Pancreas (tissue), 10 donors: Measurements from ENCODE around the gene ZFP57. TPM values are rescaled to one million over a fixed set of nuclear protein-coding genes. Genes with fewer than 3 reads are reported as not detected.
A peak's percentile ranks its signal among the peaks of the same experiment; 100 is the strongest.

Source experiments
- ATAC-seq, 4 donors: fragments of 200-7000 bp; cut with Tn5 transposase; one replicate each; pipeline versions ENCODE4 v1.8.0 to v1.9.1; 2020; ENCODE audit warnings: mild to moderate bottlenecking in 4 of 4, moderate library complexity in 4 of 4
- DNase-seq, 6 donors: peaks; one replicate each; pipeline ENCODE4 v3.0.0-alpha.2; 2020
- FAIRE-seq: peaks from 2 replicates; lab custom pipeline; 2012; peaks lifted over from hg19 to GRCh38; lab: Jason Lieb, UNC
- H3K27ac ChIP-seq, 4 donors: fragments of 200-600 bp; sonication (generic); 1 replicate in 3 of 4; 2 replicates in 1 of 4; pipeline versions ENCODE4 v1.5.0 to v1.8.0; 2020
- H3K27me3 ChIP-seq, 4 donors: fragments of 200-600 bp; one replicate each; pipeline ENCODE4 v1.8.0; 2021
- H3K36me3 ChIP-seq, 3 donors: fragments of 200-600 bp; sonication (generic) in 1 of 3; one replicate each; pipeline versions ENCODE4 v1.5.0 to v1.8.0; 2020 to 2021
- H3K4me1 ChIP-seq, 3 donors: fragments of 200-600 bp; one replicate each; pipeline ENCODE4 v1.8.0; 2021
- H3K4me3 ChIP-seq, 4 donors: fragments of 200-600 bp; sonication (generic) in 2 of 4; one replicate each; pipeline versions ENCODE4 v1.5.0 to v1.8.0; 2020 to 2021
- H3K9me3 ChIP-seq, 4 donors: fragments of 200-600 bp; one replicate each; pipeline ENCODE4 v1.8.0; 2021
- WGBS, 2 donors: extraction: QIAGEN DNeasy Blood & Tissue Kit; methylation state at CpG; one replicate each; pipeline ENCODE4 v1.1.7; 2013; 5-methylcytosine and 5-hydroxymethylcytosine counted together
- intact Hi-C, 3 donors: fragments of 100-400 bp; cut with DNase I; formaldehyde crosslinking; loops; one replicate each; pipeline versions ENCODE4 v1.11.1 to v1.14.2; 2022
- polyA plus RNA-seq, 2 donors: library from polyadenylated mRNA; stranded (reverse); fragments of 200-250 nt; gene quantifications; one replicate each; pipeline ENCODE4 v1.2.3, GENCODE V29; 2013
- total RNA-seq, 6 donors: library from RNA; stranded (reverse); fragmentation: NEBNext Ultra II Directional in 4 of 6; extraction: Animal tissue kit (Norgen Biotek cat#: 25700) in 4 of 6; gene quantifications; one replicate each; pipeline versions ENCODE4 v1.2.1 to v1.2.4, GENCODE V29; 2021 to 2023
- TF ChIP-seq, protein P1 (sequence below), 4 donors: fragments of 200-600 bp; sonication (generic) in 3 of 4; IDR thresholded peaks; one replicate each; pipeline versions ENCODE4 v1.5.0 to v1.8.0; 2021; ENCODE audit warnings: antibody characterized with exemption in 4 of 4
- donor health status: healthy with polysubstance abuse.
- donor health status: DM: no; HTN: no; CAD: no; lungs with moderate emphysema.
- donor health status: DM: no; HTN: no; CAD: no.
- donor health status: control.
- donor health status: control.
- donor health status: Bipolar disorder and iron deficiency.
- donor health status: DM: yes; HTN: yes; CAD: no.
- donor health status: DM: no; HTN: no; CAD: no.
- donor health status: DM: no; HTN: no; CAD: no.
- donor health status: DM: yes; HTN: yes; CAD: no.

The ZFP57 gene
- total and polyA plus RNA-seq, 8 donors: 0.09 to 1.1 (median 0.12) TPM; not detected in 5

DNA sequence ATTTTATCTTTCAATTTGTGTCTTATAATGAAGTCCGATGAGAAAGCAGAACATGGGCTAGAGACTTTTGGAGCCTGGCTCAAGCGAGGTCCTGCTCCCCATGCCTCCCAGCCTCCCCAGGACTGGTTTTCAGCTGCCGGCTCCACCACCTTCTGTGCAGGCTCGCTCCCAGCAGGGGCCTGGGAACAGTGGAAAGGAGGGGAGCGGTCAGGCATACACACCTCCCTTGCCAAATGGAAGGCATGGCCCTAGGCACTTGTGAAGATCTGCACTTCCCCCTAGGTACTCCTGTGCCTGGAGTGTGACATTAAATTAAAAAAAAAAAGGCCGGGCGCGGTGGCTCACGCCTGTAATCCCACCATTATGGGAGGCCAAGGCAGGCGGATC is 28.8 kb downstream of the ZFP57 start:
- intact Hi-C loops: no loop called here
- H3K27ac ChIP-seq: no peak overlapping the region
- no peaks in the 10 kb centered on the region for H3K9me3 ChIP-seq
- DNase-seq (no peak), FAIRE-seq (no peak), ATAC-seq (no peak)
- no peak overlapping the region for H3K4me3 ChIP-seq
- 81 to 82% methylated on average over 10 of the region's 10 CpGs for WGBS, 2 donors
- peaks cover 0 to 4% (median 0%) of the 10 kb centered on the region in 3 donors for H3K4me1 ChIP-seq
- TF ChIP-seq, protein P1, sequence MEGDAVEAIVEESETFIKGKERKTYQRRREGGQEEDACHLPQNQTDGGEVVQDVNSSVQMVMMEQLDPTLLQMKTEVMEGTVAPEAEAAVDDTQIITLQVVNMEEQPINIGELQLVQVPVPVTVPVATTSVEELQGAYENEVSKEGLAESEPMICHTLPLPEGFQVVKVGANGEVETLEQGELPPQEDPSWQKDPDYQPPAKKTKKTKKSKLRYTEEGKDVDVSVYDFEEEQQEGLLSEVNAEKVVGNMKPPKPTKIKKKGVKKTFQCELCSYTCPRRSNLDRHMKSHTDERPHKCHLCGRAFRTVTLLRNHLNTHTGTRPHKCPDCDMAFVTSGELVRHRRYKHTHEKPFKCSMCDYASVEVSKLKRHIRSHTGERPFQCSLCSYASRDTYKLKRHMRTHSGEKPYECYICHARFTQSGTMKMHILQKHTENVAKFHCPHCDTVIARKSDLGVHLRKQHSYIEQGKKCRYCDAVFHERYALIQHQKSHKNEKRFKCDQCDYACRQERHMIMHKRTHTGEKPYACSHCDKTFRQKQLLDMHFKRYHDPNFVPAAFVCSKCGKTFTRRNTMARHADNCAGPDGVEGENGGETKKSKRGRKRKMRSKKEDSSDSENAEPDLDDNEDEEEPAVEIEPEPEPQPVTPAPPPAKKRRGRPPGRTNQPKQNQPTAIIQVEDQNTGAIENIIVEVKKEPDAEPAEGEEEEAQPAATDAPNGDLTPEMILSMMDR (IDR thresholded peaks at IDR 0.05): no peak
- H3K27me3 ChIP-seq: no peaks in the 10 kb centered on the region
- H3K36me3 ChIP-seq: no peaks in the 10 kb centered on the region

DNA sequence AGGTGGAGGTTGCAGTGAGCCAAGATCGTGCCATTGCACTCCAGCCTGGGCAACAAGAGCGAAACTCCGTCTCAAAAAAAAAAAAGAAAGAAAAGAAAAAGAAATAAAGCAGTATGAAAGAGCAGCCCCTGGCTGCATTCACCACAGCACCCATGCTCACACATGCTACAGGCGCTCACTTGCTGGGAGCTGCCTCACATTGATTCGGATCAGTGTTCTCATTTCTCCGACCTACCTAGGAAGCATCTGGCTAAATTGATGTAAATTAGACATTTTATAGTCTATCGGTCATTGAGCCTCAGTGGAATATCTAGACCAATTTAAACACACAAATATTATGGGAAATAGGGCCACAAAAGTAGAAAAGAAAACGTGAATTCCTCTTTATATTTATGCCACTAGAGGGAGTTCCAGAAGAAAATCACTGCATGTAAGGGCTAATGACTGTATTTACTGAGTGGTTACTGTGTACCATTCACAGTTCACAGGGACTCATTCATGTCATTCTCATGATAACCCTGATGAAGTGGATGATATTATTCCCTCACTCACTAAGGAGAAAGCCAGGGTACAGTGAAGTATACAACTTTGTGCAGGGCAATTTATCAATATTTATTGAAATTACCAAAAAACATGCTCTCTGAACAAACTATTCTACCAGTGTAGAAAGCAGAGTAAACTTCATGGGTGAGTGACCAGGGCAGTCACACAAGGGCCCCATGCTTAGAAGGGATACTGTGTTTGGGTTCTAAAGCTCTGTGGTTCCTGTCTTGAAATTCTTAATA is 29.3 kb downstream of the ZFP57 start:
- 63 to 64% methylated on average over 8 of the region's 8 CpGs for WGBS, 2 donors
- no peaks in the 10 kb centered on the region for H3K9me3 ChIP-seq
- no peaks in the 10 kb centered on the region for H3K36me3 ChIP-seq
- TF ChIP-seq, protein P1 (IDR thresholded peaks at IDR 0.05): peak; percentile 28 to 44 (median 35)
- H3K4me3 ChIP-seq: no peak overlapping the region
- intact Hi-C loops: no loop called here
- ATAC-seq: peak in 1 of 4 donors; percentile 9
- H3K27ac ChIP-seq: no peak overlapping the region
- H3K4me1 ChIP-seq: peaks cover 0 to 4% (median 0%) of the 10 kb centered on the region in 3 donors
- H3K27me3 ChIP-seq: no peaks in the 10 kb centered on the region
- no peak for DNase-seq
- no peak for FAIRE-seq

DNA sequence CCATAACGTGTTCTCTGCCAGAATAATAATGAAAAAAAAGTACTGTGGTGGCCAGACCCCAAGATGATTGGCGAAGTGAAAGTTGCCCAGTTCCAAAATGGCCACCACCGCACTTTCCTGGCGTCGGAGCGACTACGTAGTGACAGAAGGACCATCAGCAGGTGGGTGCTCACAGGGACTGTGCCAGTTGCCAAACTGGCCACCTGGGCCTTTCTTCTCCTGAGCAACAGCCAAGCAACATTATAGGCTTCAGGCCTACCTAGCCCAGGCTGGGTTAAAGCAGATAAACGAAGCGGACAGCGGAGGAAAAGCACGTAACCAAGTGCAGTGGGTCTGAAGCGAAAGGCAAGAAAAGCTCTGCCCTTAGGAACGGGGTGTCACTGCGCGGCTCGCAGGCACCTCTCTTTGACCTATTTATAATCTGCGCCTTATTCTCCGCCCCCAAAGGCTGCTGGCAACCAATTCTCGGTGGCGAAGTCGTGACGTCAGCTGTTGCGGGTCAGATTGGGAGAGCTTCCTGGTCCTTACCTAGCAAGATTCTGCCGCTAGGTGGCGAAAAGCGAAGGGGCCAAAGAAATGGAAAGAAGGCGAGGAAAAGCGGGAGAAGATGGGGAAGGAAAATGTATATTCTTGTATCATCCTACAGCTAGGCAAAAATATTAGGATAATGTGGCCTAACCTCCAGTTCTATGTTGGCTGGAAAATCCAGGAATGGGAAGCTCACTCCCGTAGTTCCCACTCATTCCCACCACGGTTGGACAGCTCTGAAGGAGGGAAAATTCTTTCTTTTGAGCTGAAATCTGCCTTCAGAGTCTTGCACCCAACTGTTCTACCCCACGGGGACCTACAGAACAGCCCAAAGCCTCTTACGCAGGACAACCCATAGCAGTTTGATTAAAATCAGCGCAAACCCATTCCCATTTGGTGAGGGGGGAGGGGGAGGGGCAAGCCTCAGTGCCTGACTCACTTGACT is 31.0 kb downstream of the ZFP57 start:
- no peaks in the 10 kb centered on the region for H3K9me3 ChIP-seq
- intact Hi-C loops: no loop called here
- H3K4me1 ChIP-seq: peaks cover 0 to 4% (median 0%) of the 10 kb centered on the region in 3 donors
- ATAC-seq: peak; percentile 94 to 97 (median 95)
- H3K27ac ChIP-seq: peak overlapping the region; percentile 93 to 97 (median 95)
- H3K27me3 ChIP-seq: no peaks in the 10 kb centered on the region
- no peaks in the 10 kb centered on the region for H3K36me3 ChIP-seq
- WGBS, 2 donors: 4 to 5% methylated on average over 33 of the region's 33 CpGs
- DNase-seq: peak; percentile 96 to 99 (median 98)
- peak overlapping the region; percentile 21 to 50 (median 37) for H3K4me3 ChIP-seq
- TF ChIP-seq, protein P1 (IDR thresholded peaks at IDR 0.05): peak; percentile 87 to 93 (median 91)
- peak; percentile 47 for FAIRE-seq

DNA sequence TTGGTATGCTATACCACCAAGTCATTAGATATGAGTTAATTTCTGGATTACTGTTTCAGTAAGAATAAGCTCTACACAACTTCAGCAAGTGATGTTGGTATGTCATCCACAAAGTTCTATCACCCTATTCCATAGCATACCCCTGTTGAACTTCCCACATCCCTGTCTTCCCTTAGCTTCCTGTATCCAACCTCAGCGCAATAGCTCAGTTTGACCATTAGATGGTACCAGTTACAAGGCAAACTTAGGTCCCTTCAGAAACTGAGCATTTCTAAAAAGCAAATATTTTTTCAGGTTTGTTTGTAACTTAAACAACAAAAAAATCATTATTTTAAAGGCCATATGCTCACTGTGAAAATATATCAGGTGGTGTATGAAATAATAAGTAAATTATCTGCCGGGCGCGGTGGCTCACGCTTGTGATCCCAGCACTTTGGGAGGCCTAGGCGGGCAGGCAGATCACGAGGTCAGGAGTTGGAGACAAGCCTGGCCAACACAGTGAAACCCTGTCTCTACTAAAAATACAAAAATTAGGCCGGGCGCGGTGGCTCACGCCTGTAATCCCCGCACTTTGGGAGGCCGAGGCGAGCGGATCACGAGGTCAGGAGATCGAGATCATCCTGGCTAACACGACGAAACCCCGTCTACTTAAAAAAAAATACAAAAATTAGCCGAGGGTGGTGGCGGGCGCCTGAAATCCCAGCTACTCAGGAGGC is 32.9 kb downstream of the ZFP57 start:
- no peaks in the 10 kb centered on the region for H3K27me3 ChIP-seq
- no peak for ATAC-seq
- peak in 1 of 6 donors; percentile 13 for DNase-seq
- WGBS, 2 donors: 87 to 89% methylated on average over 23 of the region's 23 CpGs
- H3K9me3 ChIP-seq: no peaks in the 10 kb centered on the region
- H3K36me3 ChIP-seq: no peaks in the 10 kb centered on the region
- no peak overlapping the region for H3K27ac ChIP-seq
- no peak for FAIRE-seq
- H3K4me3 ChIP-seq: no peak overlapping the region
- peaks cover 0 to 4% (median 0%) of the 10 kb centered on the region in 3 donors for H3K4me1 ChIP-seq
- TF ChIP-seq, protein P1 (IDR thresholded peaks at IDR 0.05): peak; percentile 6 to 28 (median 20)
- intact Hi-C loops: no loop called here
